Activated T-helper 2 cell treated with anti-CD3 and anti-CD28 coated beads, Interferon-gamma antibody, Interleukin-2, Interleukin-4, amounts not matched to agents 10 μg/mL and 5 μg/mL and 100 μg/mL, durations not matched to agents 14 hours and 24 hours and 36 hours (primary cell): ENCODE data around the gene DGCR8. TPM values are rescaled to one million over a fixed set of nuclear protein-coding genes. Genes with fewer than 3 reads are reported as not detected.
A peak's percentile ranks its signal among the peaks of the same experiment; 100 is the strongest.

ENCODE experiments used
- DNase-seq: peaks from one replicate; pipeline ENCODE4 v3.0.0; 2021; ENCODE audit warnings: low spot score
- H3K27ac Mint-ChIP-seq: one replicate; pipeline ENCODE4 v1.8.0; 2021; ENCODE audit warnings: mixed read lengths
- H3K27me3 Mint-ChIP-seq: one replicate; pipeline ENCODE4 v1.8.0; 2021; ENCODE audit warnings: low read depth, mixed read lengths
- H3K36me3 Mint-ChIP-seq: one replicate; pipeline ENCODE4 v1.8.0; 2021; ENCODE audit warnings: low read depth, mixed read lengths
- H3K4me1 Mint-ChIP-seq: one replicate; pipeline ENCODE4 v1.8.0; 2021; ENCODE audit warnings: low read depth, mixed read lengths
- H3K4me3 Mint-ChIP-seq: one replicate; pipeline ENCODE4 v1.8.0; 2021; ENCODE audit warnings: low read depth, mild to moderate bottlenecking, moderate library complexity, mixed read lengths
- H3K9me3 Mint-ChIP-seq: one replicate; pipeline ENCODE4 v1.8.0; 2021; ENCODE audit warnings: mixed read lengths
- intact Hi-C: fragments of 100-400 bp; cut with micrococcal nuclease; formaldehyde crosslinking; loops from one replicate; pipeline ENCODE4 v1.15.1; 2023
- total RNA-seq: library from RNA; stranded (reverse); gene quantifications from 2 replicates; pipeline ENCODE4 v1.2.3, GENCODE V29; 2022

Gene DGCR8
- total RNA-seq, 1 donor from 2014 or later: 66.4 TPM

DNA sequence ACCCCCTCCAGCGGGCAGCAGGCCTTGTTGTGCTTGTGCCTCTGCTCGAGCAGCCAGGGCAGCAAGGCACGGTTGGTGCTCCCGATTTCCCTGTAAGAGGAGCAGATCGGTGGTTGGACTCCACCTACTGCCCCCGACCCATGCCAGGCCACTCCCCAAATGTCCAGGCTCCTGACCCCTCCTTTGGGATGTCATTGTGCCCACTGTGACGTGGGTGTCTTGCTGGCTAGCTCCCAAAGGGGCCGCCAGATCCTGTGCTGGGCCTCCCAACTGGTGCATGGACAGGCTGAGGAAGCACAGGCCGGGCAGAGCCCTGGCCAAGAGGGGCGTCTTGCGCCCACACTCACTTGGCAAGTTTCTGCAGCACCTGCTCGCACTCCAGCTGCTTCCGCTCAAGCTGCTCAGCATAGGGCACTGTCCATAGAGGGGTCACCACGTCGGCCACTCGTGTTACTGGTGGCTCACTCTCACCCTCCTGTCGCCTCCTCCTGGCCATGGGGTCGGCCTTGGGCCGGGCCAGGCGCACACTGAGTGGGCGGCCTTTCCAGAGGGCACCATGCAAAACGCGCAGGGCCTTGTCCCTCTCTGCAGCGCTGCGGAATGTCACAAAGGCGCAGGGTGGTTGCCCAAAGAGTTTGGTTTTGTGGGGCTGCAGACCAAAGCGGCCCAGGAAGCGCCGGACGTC lies 35.8 kb downstream of the DGCR8 start, which contains the start of gene RANBP1:
Gene RANBP1 (plus strand): TSS at position 414 of the 685 bp plus-strand sequence. CDS start 81 bp downstream, at position 495.
- H3K4me1 Mint-ChIP-seq: peaks cover 30% of the 10 kb centered on the region
- H3K27ac Mint-ChIP-seq: peak within 1 kb of the TSS; percentile 97
- no peak for DNase-seq
- no peaks in the 10 kb centered on the region for H3K27me3 Mint-ChIP-seq
- no peaks in the 10 kb centered on the region for H3K9me3 Mint-ChIP-seq
- intact Hi-C loops: loop anchor here (2.0 to 5.0 kb wide), 5 partner anchors 15 to 886 kb away; partner anchors contain the start of genes DGCR8, TANGO2 and THAP7
- H3K4me3 Mint-ChIP-seq: peak within 1 kb of the TSS; percentile 94
- H3K36me3 Mint-ChIP-seq: peaks cover 76% of the 10 kb centered on the region

DNA sequence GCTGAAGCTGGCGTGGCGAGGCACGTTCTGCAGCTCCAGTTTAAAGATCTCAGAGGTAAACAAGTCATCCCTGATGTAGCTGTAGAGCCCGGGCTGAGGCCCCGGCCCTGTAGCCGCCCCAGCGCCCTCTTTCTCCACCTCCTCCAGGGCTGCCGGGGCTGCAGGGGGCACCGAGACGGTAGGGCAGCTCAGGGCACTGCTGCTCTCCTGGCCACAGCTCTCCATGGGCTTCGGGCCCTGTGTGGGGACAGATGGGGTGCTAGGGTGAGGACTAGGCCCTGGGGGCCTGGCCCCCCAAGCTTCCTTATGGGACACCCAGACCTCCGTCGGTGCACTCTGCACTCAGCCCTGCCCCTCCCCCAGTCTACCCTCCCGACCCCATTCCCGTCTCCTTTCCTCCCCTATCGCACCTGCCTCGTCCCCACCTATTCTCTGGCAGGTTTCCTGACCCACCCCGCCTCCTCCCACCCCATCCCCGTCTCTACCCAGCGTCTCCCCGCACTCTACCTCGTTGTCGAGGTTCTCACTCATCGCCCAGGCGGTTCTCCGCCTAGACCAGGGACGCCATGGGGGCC lies 36.4 kb downstream of the DGCR8 start:
- Mint-ChIP-seq H3K4me1 (peaks cover 25% of the 10 kb centered on the region), H3K36me3 (peaks cover 76% of the 10 kb centered on the region), H3K9me3 (no peaks in the 10 kb centered on the region), H3K27ac (peak overlapping the region; percentile 97), H3K27me3 (no peaks in the 10 kb centered on the region), H3K4me3 (peak overlapping the region; percentile 94)
- DNase-seq: no peak
- intact Hi-C loops: loop anchor here (2.0 to 5.0 kb wide), 5 partner anchors 16 to 886 kb away; partner anchors contain the start of genes DGCR8, TANGO2 and THAP7

DNA sequence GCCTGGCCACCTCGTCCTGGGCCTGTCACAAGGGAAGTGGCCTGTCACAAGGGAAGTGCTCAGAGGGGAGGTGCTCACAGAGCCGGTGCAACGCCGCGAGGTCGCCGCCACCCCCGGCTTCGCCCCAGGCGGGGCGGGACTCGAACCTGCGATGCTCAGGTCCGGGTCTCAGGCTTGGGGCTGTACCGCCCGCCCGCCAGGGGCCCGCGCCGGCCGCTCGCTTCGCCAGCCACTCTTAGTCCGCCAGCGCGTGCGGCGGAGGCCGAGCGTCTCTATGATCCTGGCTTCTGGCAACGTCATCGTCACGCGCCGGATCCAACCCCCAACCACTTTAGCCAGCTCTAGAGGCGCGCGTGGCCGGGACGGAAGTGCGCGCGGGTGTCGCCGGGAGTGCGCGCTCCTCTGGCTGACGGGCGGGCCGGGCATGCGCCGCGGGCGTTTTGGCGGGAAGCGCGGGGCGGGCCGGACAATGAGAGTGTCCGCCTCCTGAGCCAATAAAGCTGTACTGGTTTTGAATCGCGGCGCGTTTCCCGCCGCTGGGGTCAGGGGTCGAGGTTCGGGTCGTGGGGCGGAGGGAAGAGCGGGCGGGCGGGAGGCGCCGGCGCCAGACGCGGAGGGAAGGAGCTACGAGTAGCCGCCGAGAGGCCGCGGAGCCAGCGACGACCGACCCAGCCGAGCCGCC lies 37.1 kb downstream of the DGCR8 start, which contains the start of gene TRMT2A:
Gene TRMT2A (minus strand): TSS at position 276 of the 682 bp plus-strand sequence. CDS start 320 bp downstream, outside the sequence.
- Mint-ChIP-seq H3K27ac (peak within 1 kb of the TSS; percentile 97), H3K36me3 (peaks cover 78% of the 10 kb centered on the region), H3K9me3 (no peaks in the 10 kb centered on the region), H3K4me3 (peak within 1 kb of the TSS; percentile 94), H3K27me3 (no peaks in the 10 kb centered on the region), H3K4me1 (peaks cover 21% of the 10 kb centered on the region)
- peak; percentile 97 for DNase-seq
- intact Hi-C loops: loop anchor here (1.0 to 5.0 kb wide), 6 partner anchors 14 to 885 kb away; partner anchors contain the start of genes DGCR8, TANGO2, THAP7 and ZDHHC8

DNA sequence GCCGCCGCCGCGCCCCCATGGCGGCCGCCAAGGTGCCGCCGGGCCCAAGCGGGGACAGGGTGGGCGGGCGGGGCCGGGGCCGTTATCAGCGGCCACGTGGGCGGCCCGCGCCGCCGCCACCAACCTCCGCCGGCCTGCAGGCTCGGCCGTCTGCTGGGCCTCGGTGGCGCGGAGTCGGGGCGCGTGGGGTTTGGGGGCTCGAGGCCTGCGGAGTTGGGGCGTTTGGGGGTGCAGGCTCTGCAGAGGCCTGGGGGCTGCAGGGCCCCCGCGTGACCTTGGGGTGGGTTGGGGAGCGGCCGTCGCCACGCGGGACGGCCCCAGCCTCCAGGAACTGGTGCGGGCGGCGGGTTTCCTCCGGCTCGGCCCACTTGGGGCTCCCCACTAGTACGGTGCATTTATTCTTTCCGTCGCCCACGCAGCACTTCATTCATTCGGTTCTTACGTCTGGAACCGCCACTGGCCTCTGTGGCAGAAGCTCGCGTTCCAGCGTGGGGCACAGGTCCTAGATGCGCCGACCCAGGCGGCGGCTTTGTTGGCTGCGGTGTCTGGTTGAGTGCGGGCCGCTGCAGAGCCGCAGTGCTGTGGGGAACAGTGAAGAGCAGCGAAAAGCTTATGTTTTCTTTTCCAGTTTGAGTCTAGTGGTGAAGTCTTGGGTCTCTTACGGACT lies 37.7 kb downstream of the DGCR8 start:
- intact Hi-C loops: loop anchor here (1.0 to 5.0 kb wide), 6 partner anchors 14 to 885 kb away; partner anchors contain the start of genes DGCR8, TANGO2, THAP7 and ZDHHC8
- DNase-seq: peak; percentile 45
- Mint-ChIP-seq H3K36me3 (peaks cover 84% of the 10 kb centered on the region), H3K4me3 (peak overlapping the region; percentile 92), H3K27ac (peak overlapping the region; percentile 88), H3K9me3 (no peaks in the 10 kb centered on the region), H3K4me1 (peaks cover 20% of the 10 kb centered on the region), H3K27me3 (no peaks in the 10 kb centered on the region)

DNA sequence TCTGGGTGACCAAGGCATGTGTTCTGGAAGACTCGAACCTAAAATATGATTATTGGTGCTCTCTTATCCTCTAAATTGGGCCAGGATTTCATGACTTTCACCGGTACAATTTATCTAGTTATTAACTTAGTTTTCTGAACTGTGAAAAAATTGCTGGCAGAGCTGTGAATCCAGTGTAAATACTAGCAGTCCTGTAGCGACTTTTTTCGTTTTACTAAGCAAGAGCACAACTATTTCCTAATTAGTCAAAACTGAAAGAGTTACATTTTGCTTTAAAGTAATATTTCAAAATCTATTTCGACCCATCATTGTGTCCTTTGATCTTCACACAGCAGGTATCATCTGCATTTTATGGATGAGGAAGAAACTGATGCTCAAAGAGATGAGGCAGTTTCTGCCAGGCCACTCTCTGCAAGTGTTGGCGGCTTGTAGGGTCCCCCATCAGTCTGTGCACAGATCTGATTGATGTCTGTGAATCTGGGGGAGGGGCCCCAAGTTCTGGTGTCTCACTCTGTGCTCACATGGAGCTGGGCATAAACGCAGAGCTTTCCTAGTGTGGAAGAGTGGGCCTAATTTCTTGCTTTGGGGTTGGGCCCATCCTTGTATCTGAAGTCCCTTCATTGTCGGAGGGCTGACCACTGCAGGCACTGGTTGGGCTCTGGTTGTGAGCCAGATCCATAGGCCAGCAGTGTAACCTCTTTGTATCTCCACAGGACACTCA lies 38.4 kb downstream of the DGCR8 start:
- Mint-ChIP-seq H3K9me3 (no peaks in the 10 kb centered on the region), H3K36me3 (peaks cover 88% of the 10 kb centered on the region)
- intact Hi-C loops: loop anchor here (5.0 kb wide), 2 partner anchors 261 to 884 kb away; partner anchors contain the start of gene THAP7

DNA sequence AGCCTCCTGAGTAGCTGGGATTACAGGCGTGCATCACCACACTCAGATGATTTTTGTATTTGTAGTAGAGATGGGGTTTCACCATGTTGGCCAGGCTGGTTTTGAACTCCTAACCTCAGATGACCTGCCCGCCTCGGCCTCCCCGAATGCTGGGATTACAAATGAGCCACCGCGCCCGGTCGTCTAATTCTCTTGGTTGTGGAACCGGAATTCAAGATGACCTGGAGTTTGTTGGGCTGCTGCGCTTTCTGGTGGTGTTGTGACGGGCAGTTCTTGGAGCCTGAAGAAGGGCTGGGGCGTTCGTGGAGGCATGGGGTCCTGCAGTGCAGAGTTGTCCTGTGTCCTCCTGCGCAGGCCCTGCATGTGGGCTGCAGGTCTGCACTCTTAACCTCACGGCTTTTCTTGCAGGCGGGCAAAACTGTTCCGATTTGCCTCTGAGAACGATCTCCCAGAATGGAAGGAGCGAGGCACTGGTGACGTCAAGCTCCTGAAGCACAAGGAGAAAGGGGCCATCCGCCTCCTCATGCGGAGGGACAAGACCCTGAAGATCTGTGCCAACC lies 41.9 kb downstream of the DGCR8 start:
- DNase-seq: no peak
- Mint-ChIP-seq H3K9me3 (no peaks in the 10 kb centered on the region), H3K27me3 (no peaks in the 10 kb centered on the region), H3K27ac (no peak overlapping the region), H3K4me1 (peaks cover 10% of the 10 kb centered on the region), H3K36me3 (peaks cover 88% of the 10 kb centered on the region), H3K4me3 (no peak overlapping the region)
- intact Hi-C loops: no loop called here

More for the DNA sequence above, 38.4 kb downstream of the DGCR8 start:
- peak overlapping the region; percentile 88 for H3K27ac Mint-ChIP-seq
- peak overlapping the region; percentile 92 for H3K4me3 Mint-ChIP-seq
- no peak for DNase-seq
- H3K27me3 Mint-ChIP-seq: no peaks in the 10 kb centered on the region
- peaks cover 20% of the 10 kb centered on the region for H3K4me1 Mint-ChIP-seq

DNA sequence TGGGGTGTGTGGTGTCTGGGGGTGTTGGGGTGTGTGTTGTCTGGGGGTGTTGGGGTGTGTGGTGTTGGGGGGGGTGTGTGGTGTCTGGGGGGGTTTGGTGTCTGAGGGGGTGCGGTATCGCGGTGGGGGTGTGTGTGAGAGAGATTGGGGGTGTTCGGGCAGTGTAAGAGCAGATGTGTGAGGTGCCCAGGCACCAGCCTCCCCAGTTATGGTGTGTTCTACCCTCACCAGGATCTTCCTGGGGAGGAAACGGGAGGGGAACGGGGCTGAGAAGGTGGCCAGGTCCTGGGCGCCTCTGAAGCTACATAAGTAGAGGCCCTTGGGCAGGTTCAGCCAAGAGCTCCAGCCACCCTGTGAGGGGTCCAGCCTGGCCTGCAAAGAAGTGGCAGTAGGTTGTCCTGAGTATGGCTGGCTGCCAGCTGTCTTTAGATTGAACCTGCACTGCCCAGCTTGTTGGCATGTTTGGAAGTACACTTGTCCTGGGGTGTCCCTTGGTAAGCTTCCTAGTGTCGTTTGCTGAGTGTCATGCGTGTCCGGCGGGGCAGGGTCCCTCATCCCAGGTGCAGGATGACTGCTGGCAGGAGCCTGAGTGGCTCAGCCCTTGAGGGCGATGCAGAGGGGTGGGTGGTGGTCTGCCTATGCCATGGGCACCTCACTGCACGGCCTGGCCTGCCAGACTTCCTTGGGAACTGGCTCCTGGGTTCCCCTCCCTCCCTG lies 43.5 kb downstream of the DGCR8 start:
- H3K36me3 Mint-ChIP-seq: peaks cover 90% of the 10 kb centered on the region
- DNase-seq: no peak
- peaks cover 9% of the 10 kb centered on the region for H3K4me1 Mint-ChIP-seq
- H3K27ac Mint-ChIP-seq: no peak overlapping the region
- no peak overlapping the region for H3K4me3 Mint-ChIP-seq
- no peaks in the 10 kb centered on the region for H3K9me3 Mint-ChIP-seq
- H3K27me3 Mint-ChIP-seq: no peaks in the 10 kb centered on the region
- intact Hi-C loops: no loop called here

DNA sequence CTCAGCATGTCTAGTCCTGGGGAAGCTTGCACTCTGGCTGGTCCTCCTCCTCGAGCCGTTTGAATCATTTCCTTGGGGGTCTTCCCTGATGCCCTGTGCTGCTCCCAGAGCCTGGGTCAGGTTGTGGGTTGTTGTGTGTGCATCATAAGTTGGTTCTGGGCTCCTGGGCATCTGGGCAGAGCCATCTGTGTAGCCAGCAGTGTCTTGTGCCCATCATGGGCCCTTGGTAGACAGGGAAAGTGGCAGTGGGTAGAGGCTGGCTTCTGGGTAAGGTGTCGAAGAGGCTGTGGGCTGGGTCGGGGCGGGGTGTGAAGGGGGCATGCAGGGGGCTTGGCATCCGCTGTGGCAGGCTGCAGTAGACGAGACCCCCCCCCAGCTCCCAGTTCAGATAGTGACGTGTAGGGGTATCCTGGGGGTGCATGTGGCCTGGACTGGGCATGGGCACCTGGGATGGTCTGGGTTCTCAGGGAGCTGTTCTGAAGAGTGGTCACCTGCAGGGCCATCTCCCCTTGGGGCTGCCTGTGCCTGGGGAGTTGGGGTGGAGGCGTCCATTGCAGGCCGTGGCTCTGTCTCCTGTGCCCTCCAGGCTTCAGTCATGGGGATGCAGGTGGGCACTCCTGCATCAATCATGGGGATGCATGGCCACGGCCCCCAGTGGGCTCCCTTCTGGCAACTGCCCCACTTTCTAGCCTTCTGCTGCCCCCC lies 44.2 kb downstream of the DGCR8 start:
- no peak overlapping the region for H3K4me3 Mint-ChIP-seq
- H3K9me3 Mint-ChIP-seq: no peaks in the 10 kb centered on the region
- no peak overlapping the region for H3K27ac Mint-ChIP-seq
- peaks cover 10% of the 10 kb centered on the region for H3K4me1 Mint-ChIP-seq
- H3K27me3 Mint-ChIP-seq: no peaks in the 10 kb centered on the region
- peaks cover 83% of the 10 kb centered on the region for H3K36me3 Mint-ChIP-seq
- DNase-seq: no peak
- intact Hi-C loops: no loop called here

DNA sequence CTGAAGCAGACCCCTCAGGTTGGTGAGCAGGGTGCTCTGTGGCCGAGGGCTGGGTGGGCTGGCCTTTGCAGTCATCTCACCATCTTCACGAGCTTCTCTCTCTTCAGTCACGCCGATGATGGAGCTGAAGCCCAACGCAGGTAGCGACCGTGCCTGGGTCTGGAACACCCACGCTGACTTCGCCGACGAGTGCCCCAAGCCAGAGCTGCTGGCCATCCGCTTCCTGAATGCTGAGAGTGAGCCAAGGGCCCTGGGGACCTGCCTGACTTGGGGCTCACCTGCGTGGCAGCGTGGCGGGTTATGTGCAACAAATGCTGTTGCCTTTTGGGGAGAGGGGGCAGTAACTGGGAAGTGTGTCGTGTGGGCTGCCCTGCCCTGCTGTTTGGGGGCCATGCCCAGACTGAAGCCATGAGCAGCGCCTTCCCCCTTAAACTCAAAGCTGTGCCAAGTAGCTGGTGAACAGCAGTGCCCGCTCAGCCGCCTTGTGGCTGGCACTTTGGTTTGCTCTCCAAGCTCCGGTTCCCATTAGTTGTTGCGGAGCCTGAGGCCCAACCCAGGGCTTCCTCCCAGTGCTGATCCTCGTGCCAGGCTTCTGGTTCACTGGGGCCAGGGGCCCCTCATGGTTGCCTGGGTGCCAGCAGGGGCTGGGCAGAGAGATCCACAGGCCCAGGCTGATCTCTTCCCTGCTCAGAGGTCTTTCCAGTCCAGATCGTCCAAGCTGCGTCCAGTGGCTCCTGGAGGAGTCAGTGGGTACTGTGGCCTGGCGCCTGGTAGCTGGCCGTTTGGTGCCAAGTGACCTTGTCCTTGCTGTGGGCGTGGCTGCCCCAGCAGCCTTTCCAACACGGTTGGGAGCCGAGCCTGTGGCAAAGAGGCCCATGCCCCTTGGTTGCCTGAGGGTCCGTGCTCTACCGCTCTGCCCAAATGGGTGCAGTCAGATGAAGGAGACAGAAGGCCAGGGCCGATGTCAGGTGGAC lies 45.4 kb downstream of the DGCR8 start:
- no peak for DNase-seq
- Mint-ChIP-seq H3K36me3 (peaks cover 71% of the 10 kb centered on the region), H3K27ac (no peak overlapping the region), H3K27me3 (no peaks in the 10 kb centered on the region), H3K9me3 (no peaks in the 10 kb centered on the region), H3K4me1 (peaks cover 6% of the 10 kb centered on the region), H3K4me3 (no peak overlapping the region)
- intact Hi-C loops: no loop called here
